Osteoblast (primary cell): ENCODE data around the gene PWWP2B. TPM values are rescaled to one million over a fixed set of nuclear protein-coding genes. Genes with fewer than 3 reads are reported as not detected.

ENCODE experiments used
- DNase-seq: peaks from one replicate; pipeline ENCODE4 v3.0.0; 2011; ENCODE audit warnings: low spot score, mixed read lengths; ENCODE audit not compliant: insufficient read length; ENCODE audit errors: missing footprints
- H2AFZ ChIP-seq: 2 replicates; pipeline ENCODE4 v1.6.0; 2011; ENCODE audit warnings: mild to moderate bottlenecking, low read length
- H3K27ac ChIP-seq: 2 replicates; pipeline ENCODE4 v1.5.1; 2011; ENCODE audit warnings: mild to moderate bottlenecking, low read depth, low read length, moderate library complexity
- H3K27me3 ChIP-seq: 2 replicates; pipeline ENCODE4 v1.6.0; 2012; ENCODE audit warnings: mild to moderate bottlenecking, control low read depth, inconsistent platforms, low read length, moderate library complexity; ENCODE audit not compliant: insufficient read depth
- H3K36me3 ChIP-seq: 2 replicates; pipeline ENCODE4 v1.5.1; 2011; ENCODE audit warnings: mild to moderate bottlenecking, low read length, control low read depth, moderate library complexity; ENCODE audit not compliant: insufficient read depth
- H3K4me1 ChIP-seq: 2 replicates; pipeline ENCODE4 v1.5.1; 2011; ENCODE audit warnings: mild to moderate bottlenecking, low read length, control low read depth, moderate library complexity; ENCODE audit not compliant: insufficient read depth
- H3K4me2 ChIP-seq: 2 replicates; pipeline ENCODE4 v1.6.0; 2011; ENCODE audit warnings: mild to moderate bottlenecking, low read length; ENCODE audit not compliant: insufficient read depth
- H3K4me3 ChIP-seq: fragments of 200-600 bp; sonication (generic); 3 replicates; pipeline ENCODE4 v1.5.1; 2012; ENCODE audit warnings: mild to moderate bottlenecking, low read length, inconsistent platforms; ENCODE audit not compliant: insufficient read depth
- H3K79me2 ChIP-seq: 2 replicates; pipeline ENCODE4 v1.6.0; 2012; ENCODE audit warnings: mild to moderate bottlenecking, low read length, control low read depth, inconsistent platforms; ENCODE audit not compliant: insufficient read depth
- H3K9me3 ChIP-seq: 2 replicates; pipeline ENCODE4 v1.5.1; 2011; ENCODE audit warnings: low read depth, low read length, control low read depth
- H4K20me1 ChIP-seq: 2 replicates; pipeline ENCODE4 v1.6.0; 2012; ENCODE audit warnings: mild to moderate bottlenecking, low read length, control low read depth; ENCODE audit not compliant: insufficient read depth
- total RNA-seq: library from RNA; depleted of rRNA; stranded (reverse); fragments of >200 nt; gene quantifications from 2 replicates; pipeline ENCODE4 v1.2.3, GENCODE V29; 2012
- TF ChIP-seq, protein P1 (sequence below): IDR thresholded peaks from 2 replicates; pipeline ENCODE4 v1.5.1; 2011; ENCODE audit warnings: mild to moderate bottlenecking, low read depth, low read length, moderate library complexity; ENCODE audit errors: extremely low read depth

PWWP2B gene
- total RNA-seq, 1 donor: 18.5 TPM

DNA sequence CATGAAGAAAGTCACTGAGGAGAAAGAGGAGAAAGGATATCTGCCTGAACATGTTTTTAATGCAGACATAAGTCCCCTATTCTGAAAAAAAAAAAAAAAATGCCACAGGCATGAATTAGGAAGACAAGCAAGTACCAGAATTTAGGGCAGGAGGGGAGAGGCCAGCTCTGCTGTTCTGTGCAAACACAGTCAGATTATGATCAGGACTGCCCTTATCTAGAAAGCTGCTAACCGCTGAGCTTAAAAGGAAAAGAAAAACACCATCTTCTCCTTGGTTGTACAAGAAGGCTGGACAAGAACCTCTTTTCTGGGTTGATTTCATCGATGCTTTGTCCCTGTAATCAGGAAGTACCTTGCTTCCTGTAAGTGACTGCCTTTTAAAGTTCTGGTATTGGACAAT is 15.3 kb upstream of the PWWP2B start:
- no peaks in the 10 kb centered on the region for H4K20me1 ChIP-seq
- H3K4me2 ChIP-seq: no peak overlapping the region
- no peak overlapping the region for H3K27ac ChIP-seq
- no peaks in the 10 kb centered on the region for H3K36me3 ChIP-seq
- no peaks in the 10 kb centered on the region for H3K27me3 ChIP-seq
- no peaks in the 10 kb centered on the region for H3K4me1 ChIP-seq
- TF ChIP-seq, protein P1, sequence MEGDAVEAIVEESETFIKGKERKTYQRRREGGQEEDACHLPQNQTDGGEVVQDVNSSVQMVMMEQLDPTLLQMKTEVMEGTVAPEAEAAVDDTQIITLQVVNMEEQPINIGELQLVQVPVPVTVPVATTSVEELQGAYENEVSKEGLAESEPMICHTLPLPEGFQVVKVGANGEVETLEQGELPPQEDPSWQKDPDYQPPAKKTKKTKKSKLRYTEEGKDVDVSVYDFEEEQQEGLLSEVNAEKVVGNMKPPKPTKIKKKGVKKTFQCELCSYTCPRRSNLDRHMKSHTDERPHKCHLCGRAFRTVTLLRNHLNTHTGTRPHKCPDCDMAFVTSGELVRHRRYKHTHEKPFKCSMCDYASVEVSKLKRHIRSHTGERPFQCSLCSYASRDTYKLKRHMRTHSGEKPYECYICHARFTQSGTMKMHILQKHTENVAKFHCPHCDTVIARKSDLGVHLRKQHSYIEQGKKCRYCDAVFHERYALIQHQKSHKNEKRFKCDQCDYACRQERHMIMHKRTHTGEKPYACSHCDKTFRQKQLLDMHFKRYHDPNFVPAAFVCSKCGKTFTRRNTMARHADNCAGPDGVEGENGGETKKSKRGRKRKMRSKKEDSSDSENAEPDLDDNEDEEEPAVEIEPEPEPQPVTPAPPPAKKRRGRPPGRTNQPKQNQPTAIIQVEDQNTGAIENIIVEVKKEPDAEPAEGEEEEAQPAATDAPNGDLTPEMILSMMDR: no peak
- H3K4me3 ChIP-seq: no peak overlapping the region
- DNase-seq: no peak
- H3K9me3 ChIP-seq: no peaks in the 10 kb centered on the region
- H3K79me2 ChIP-seq: no peaks in the 10 kb centered on the region
- no peak overlapping the region for H2AFZ ChIP-seq

DNA sequence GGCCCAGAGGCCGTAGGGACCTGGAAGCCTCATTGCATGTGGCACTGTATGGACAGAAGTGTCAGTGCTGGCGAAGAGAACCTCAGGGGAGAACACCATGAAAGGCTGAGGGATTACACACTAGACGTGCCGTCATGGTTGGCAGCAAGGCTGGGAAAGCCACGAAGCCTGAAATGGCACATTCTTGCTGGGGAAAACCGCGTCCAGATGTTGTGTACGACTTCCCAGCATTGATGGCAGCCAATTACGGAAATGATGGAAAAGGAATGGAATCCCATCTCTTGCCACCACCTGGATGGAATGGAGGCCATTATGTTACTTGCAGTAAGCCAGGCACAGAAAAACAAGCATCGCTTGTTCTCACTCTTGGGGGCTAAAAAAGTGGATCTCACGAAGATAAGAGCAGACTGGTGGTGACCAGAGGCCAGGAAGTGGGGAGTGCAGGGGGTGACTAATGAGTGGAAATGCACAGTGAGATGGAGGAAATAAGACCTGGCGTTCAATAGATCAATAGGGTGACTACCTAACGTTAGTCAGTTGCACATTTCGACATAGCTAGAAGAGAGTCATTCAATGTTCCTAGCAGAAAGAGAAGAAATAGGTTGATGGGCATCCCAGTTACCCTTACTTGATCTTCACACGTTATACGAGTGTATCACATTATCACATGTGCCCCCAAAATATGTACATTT is 14.6 kb upstream of the PWWP2B start:
- Histone ChIP-seq H3K79me2 (no peaks in the 10 kb centered on the region), H3K27ac (no peak overlapping the region), H3K4me1 (no peaks in the 10 kb centered on the region), H3K9me3 (no peaks in the 10 kb centered on the region), H4K20me1 (no peaks in the 10 kb centered on the region), H3K27me3 (no peaks in the 10 kb centered on the region), H3K4me2 (no peak overlapping the region), H2AFZ (no peak overlapping the region), H3K4me3 (no peak overlapping the region), H3K36me3 (no peaks in the 10 kb centered on the region)
- TF ChIP-seq, protein P1: no peak
- peak; percentile 15 for DNase-seq

DNA sequence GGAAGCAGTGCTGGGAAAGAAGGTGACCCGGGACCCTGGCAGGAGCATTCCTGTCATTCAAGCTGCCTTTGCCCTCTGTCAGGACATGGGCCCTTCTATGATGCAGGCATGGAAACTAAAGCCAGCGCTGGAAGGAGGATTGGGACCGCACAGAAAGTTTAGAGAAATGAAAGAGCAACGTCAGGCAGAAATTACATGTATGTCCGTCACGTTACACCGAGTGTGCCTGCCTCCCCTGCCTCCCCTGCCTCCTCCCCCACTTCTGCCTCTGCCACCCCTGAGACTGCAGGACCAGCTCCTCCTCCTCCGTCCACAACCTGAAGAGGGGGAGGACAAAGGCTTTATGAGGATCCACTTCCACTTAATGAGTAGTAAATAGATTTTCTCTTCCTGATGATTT is 13.9 kb upstream of the PWWP2B start:
- no peaks in the 10 kb centered on the region for H3K36me3 ChIP-seq
- no peaks in the 10 kb centered on the region for H3K79me2 ChIP-seq
- no peak overlapping the region for H2AFZ ChIP-seq
- no peaks in the 10 kb centered on the region for H3K4me1 ChIP-seq
- H3K4me2 ChIP-seq: no peak overlapping the region
- no peaks in the 10 kb centered on the region for H4K20me1 ChIP-seq
- no peak overlapping the region for H3K4me3 ChIP-seq
- H3K9me3 ChIP-seq: no peaks in the 10 kb centered on the region
- H3K27me3 ChIP-seq: no peaks in the 10 kb centered on the region
- TF ChIP-seq, protein P1: no peak
- peak; percentile 50 for DNase-seq
- H3K27ac ChIP-seq: no peak overlapping the region

DNA sequence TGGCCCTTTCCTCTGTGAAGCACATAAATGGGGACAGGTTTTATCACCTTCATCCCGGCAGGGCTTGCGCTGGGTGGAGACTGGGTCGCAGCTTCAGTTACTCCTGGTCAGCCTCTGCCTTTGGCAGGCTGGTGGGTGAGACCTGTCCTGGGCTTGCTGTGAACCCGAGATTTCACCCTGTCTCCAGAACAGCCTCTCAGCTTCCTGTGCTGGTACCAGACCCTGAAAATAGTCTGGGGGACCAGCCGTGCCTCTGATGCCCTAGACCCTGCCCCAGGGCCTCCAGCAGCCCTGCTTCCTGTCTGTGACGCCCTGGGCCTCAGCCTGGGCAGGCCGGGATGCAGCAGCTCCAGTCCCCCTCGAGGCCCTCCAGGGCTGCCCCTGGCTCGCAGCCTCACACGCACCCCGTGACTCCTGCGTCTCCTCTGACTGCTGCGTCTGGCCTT is 13.2 kb upstream of the PWWP2B start:
- H3K4me1 ChIP-seq: no peaks in the 10 kb centered on the region

More for the DNA sequence above, 13.2 kb upstream of the PWWP2B start:
- Histone ChIP-seq H4K20me1 (no peaks in the 10 kb centered on the region), H3K27ac (no peak overlapping the region), H3K36me3 (no peaks in the 10 kb centered on the region), H3K79me2 (no peaks in the 10 kb centered on the region), H3K9me3 (no peaks in the 10 kb centered on the region), H3K4me2 (no peak overlapping the region), H2AFZ (no peak overlapping the region), H3K4me3 (no peak overlapping the region), H3K27me3 (no peaks in the 10 kb centered on the region)
- DNase-seq: peak; percentile 73
- TF ChIP-seq, protein P1: no peak
